ENCODE results near the gene ZC3H7A. TPM values are rescaled to one million over a fixed set of nuclear protein-coding genes. Genes with fewer than 3 reads are reported as not detected.

ZC3H7A gene
- total RNA-seq, 1 experiment from 2014 or later, result 65.0 TPM

GRCh38 chr16:11717811-11718210 lies 79.2 kb downstream of the ZC3H7A start:
- Histone ChIP-seq H3K27me3 (replicated peaks; ENCODE audit: insufficient read depth, low read depth, low read length, poor library complexity) (no peaks in the 10 kb centered on the region), H3K4me1 (ENCODE audit: insufficient read depth, low read length, poor library complexity, severe bottlenecking) (peaks cover 5% of the 10 kb centered on the region), H3K27ac (ENCODE audit: low read depth, low read length, poor library complexity, severe bottlenecking) (no peak overlapping the region), H3K36me3 (ENCODE audit: insufficient read depth, low read length, poor library complexity, severe bottlenecking) (peaks cover 19% of the 10 kb centered on the region), H3K9me3 (ENCODE audit: low read depth, low read length, poor library complexity, severe bottlenecking) (no peaks in the 10 kb centered on the region), H3K4me3 (ENCODE audit: low read depth, low read length, poor library complexity, severe bottlenecking) (no peak overlapping the region)
- CTCF ChIA-PET, result no interaction called here
- no peak for DNase-seq (ENCODE audit: low spot score)
- TF ChIP-seq CTCF (conservative IDR thresholded peaks at IDR 0.05; ENCODE audit: low read depth, low read length) (no peak), EZH2 (IDR thresholded peaks at IDR 0.05; ENCODE audit: borderline replicate concordance, low read depth, low read length, poor library complexity, severe bottlenecking) (no peak)
- BruUV-seq (replicated peaks), result no TSS peak
- POLR2A ChIA-PET (ENCODE audit: low non-redundant PET), result no interaction called here
- intact Hi-C loops (cut with micrococcal nuclease; ENCODE audit: unreplicated experiment), result no loop called here

GRCh38 chr16:11716336-11716735 lies 80.7 kb downstream of the ZC3H7A start:
- Histone ChIP-seq H3K4me1 (ENCODE audit: insufficient read depth, low read length, poor library complexity, severe bottlenecking) (peaks cover 5% of the 10 kb centered on the region), H3K27me3 (replicated peaks; ENCODE audit: insufficient read depth, low read depth, low read length, poor library complexity) (no peaks in the 10 kb centered on the region), H3K9me3 (ENCODE audit: low read depth, low read length, poor library complexity, severe bottlenecking) (no peaks in the 10 kb centered on the region), H3K36me3 (ENCODE audit: insufficient read depth, low read length, poor library complexity, severe bottlenecking) (peaks cover 14% of the 10 kb centered on the region), H3K4me3 (ENCODE audit: low read depth, low read length, poor library complexity, severe bottlenecking) (no peak overlapping the region), H3K27ac (ENCODE audit: low read depth, low read length, poor library complexity, severe bottlenecking) (no peak overlapping the region)
- ChIA-PET CTCF (no interaction called here), POLR2A (ENCODE audit: low non-redundant PET) (no interaction called here)
- TF ChIP-seq EZH2 (IDR thresholded peaks at IDR 0.05; ENCODE audit: borderline replicate concordance, low read depth, low read length, poor library complexity, severe bottlenecking) (no peak), CTCF (conservative IDR thresholded peaks at IDR 0.05; ENCODE audit: low read depth, low read length) (no peak)
- no TSS peak for BruUV-seq (replicated peaks)
- no peak for DNase-seq (ENCODE audit: low spot score)
- intact Hi-C loops (cut with micrococcal nuclease; ENCODE audit: unreplicated experiment), result no loop called here

GRCh38 chr16:11715246-11715947 lies 81.7 kb downstream of the ZC3H7A start:
- H3K27ac ChIP-seq (ENCODE audit: low read depth, low read length, poor library complexity, severe bottlenecking), result no peak overlapping the region
- TF ChIP-seq CTCF (conservative IDR thresholded peaks at IDR 0.05; ENCODE audit: low read depth, low read length), result no peak
- TF ChIP-seq EZH2 (IDR thresholded peaks at IDR 0.05; ENCODE audit: borderline replicate concordance, low read depth, low read length, poor library complexity, severe bottlenecking), result no peak
- no peak for DNase-seq (ENCODE audit: low spot score)
- H3K4me1 ChIP-seq (ENCODE audit: insufficient read depth, low read length, poor library complexity, severe bottlenecking), result peaks cover 5% of the 10 kb centered on the region
- H3K4me3 ChIP-seq (ENCODE audit: low read depth, low read length, poor library complexity, severe bottlenecking), result no peak overlapping the region
- BruUV-seq (replicated peaks), result no TSS peak
- intact Hi-C loops (cut with micrococcal nuclease; ENCODE audit: unreplicated experiment), result loop anchor here (1.0 to 2.0 kb wide), 2 partner anchors 183 to 751 kb away; no protein-coding TSS in a partner anchor
- POLR2A ChIA-PET (ENCODE audit: low non-redundant PET), result no interaction called here
- H3K27me3 ChIP-seq (replicated peaks; ENCODE audit: insufficient read depth, low read depth, low read length, poor library complexity), result no peaks in the 10 kb centered on the region
- no peaks in the 10 kb centered on the region for H3K9me3 ChIP-seq (ENCODE audit: low read depth, low read length, poor library complexity, severe bottlenecking)
- H3K36me3 ChIP-seq (ENCODE audit: insufficient read depth, low read length, poor library complexity, severe bottlenecking), result peaks cover 7% of the 10 kb centered on the region
- CTCF ChIA-PET, result interaction anchor here (0.7 kb wide), 1 partner anchor 324 kb away, joined by 3 read pairs; no protein-coding TSS in a partner anchor
